Lower leg skin (tissue), 3 donors: ENCODE results near the gene MDFIC.

Experiments used
- CTCF ChIP-seq, 3 donors: fragments of 450-650 bp; IDR thresholded peaks; one replicate each; pipeline ENCODE4 v1.5.1; 2016; ENCODE audit warnings: antibody characterized with exemption in 3 of 3, mild to moderate bottlenecking in 3 of 3, moderate library complexity in 2 of 3
- POLR2A ChIP-seq, 2 donors: fragments of 450-650 bp; IDR thresholded peaks; one replicate each; pipeline ENCODE4 v1.6.1; 2016 to 2017; ENCODE audit warnings: antibody characterized with exemption in 2 of 2, mild to moderate bottlenecking in 1 of 2, moderate library complexity in 1 of 2

GRCh38 chr7:115009736-115010440, 88.0 kb downstream of the MDFIC start:
- no peak for TF ChIP-seq CTCF (IDR thresholded peaks at IDR 0.05)
- TF ChIP-seq POLR2A (IDR thresholded peaks at IDR 0.05), result no peak
